HG02763 (cell line): ENCODE results near the gene ICE1.
"Not testable (repeated sequence)": the region's sequence is repeated elsewhere in the genome, so short reads cannot be mapped to it uniquely, and the experiment has no call there.

Experiments
- ATAC-seq: cut with Tn5 transposase; IDR thresholded peaks from one replicate; pipeline ENCODE4 v1.9.1; 2021; ENCODE audit warnings: mild to moderate bottlenecking, moderate library complexity; ENCODE audit not compliant: unreplicated experiment

Gene ICE1

DNA sequence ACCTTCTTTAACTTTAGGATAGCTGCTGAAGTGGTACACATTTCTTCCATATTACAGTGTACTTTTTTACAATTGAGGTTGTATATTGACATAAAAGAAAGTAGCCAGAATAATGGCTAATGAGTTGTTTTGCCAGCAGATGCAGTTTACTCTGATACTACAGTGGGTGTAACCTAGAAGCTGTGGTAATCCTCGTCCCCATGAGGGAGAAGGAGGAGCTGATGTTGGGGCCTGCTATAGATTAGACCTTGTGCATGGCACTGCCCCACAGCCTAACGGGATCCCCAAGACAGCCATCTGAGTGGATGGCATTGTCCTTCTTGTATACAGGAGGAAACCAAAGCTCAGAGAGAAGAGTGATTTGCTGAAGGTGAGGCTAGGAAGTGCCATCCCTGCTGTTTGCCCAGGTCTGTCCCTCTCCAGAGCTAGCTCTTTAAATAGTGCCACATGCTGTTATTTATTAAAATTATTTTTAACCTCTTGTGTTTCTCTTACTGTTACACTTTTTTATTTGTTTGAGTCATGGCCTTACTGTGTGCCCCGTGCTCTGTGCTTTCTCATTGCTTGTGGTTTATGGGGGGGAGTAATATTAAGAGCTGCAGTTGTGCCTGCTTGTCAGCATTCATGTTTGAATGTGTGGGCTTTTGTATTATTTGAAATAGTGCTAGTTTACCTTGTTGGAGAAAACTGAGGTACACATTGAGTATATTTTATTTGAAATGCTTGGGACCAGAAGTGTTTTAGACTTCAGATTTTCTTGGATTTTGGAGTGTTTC is 65.3 kb downstream of the ICE1 start:
- ATAC-seq, result no peak

DNA sequence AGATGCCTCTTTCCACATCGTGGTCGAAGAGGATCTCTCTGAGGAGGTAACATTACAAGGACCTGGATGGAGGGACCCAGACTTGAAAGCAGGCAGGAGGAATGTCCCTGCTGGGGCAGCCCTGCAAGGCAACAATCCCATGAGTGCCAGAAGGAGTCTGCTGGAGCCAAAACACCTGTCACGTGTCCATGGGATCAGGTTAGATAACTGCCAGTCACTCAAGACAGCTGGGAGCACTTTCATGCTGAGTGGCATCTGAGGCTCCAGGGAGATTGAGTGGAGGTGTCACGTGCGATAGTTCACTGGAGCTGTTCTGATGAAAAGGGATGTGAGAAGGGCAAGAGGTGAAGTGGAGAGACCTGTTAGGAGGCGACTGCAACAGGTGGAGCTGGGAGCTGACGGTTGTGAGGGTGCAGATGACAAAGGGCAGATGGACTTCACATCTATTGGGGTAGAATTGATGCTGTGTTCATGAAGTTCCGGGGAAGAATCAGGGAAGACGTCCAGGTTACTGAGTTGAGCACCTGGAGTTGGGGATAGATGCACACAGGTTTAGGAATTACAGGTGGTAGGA is 68.4 kb downstream of the ICE1 start:
- no peak for ATAC-seq

DNA sequence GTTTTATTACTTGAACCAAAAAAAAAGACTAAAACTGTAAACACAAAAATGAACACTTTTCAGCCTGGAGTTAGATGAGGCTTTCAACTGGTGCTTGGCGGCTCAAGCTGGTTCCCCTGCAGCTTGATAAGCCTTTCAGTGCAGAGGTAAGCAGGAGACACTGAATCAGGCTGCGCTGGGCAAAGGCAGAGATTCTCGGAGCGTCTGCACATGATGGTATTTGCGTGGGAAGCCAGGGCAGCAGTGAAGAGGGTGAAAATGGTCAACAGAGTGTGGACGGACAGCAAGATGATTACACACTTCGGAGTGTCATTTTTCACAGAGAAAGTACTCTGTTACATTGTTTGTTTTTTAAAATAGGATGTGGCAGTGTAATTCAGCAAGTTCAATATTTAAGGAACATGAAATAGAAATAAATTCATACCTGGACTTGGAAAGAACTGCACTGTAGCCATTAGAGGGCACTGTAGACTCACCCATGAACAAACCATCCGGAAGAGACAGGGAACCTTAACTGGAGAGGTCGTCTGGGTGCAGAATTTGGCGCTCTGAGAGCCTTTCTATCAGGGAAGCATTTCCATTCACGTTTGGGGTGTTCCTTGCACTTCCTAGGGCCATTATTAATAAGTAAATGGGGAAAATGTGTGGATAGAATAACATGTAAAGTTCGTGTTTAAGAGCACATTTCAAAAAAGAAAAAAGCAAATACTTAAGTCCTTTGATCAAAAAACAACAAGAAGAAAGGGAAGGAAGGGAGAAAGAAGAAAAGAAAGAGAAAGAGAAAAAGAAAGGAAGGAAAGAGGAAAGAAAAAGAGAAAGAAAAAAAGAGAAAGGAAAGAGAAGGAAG is 69.8 kb downstream of the ICE1 start:
- ATAC-seq, result no peak

DNA sequence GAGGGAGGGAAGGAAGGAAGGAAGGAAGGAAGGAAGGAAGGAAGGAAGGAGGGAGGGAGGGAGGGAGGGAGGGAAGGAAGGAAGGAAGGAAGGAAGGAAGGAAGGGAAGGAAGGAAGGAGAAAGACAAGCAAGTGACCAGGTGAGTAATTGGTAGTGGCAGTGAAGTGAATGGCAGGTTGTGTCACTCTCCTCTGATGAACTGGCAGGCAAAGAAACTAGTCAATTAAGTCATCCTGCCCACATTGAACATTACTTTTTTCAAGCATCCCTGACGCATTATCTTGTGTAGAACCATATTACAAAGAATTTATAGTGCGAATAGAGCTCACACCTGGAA is 70.4 kb downstream of the ICE1 start:
- ATAC-seq, result not testable (repeated sequence)

- ATAC-seq, result peak; percentile 65
Measured at GRCh38 chr5:5494489-5495402, 72.3 kb downstream of the ICE1 start.

DNA sequence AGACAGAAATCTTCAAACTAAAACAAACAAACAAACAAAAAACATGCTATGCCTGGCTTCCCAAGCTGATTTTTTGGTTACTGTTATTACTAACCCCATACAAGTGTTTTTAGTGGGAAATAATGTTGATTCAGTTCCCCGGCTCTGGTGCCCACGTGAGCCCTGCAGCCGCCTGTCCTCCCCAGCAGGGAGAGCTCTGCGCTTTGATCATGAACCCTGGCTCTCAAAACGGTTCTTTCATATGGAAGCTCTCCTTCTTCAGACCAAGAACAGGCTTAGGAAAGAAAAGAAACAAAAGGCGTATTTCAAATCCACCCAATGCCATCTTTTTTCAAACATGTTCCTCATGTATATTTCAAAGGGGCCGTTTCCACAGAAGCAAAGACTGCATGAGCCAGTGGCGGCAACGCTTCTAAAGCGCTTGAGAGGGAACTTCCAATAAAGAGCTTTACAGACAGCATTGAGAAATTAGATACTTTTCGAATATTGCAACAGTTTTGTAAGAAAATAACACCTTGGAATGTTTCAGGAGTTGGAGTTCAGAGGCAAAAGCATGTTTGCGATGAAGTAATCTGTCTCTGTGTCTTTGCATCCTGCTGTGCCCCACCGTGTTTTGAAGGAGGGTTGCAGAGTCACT is 74.8 kb downstream of the ICE1 start:
- no peak for ATAC-seq

DNA sequence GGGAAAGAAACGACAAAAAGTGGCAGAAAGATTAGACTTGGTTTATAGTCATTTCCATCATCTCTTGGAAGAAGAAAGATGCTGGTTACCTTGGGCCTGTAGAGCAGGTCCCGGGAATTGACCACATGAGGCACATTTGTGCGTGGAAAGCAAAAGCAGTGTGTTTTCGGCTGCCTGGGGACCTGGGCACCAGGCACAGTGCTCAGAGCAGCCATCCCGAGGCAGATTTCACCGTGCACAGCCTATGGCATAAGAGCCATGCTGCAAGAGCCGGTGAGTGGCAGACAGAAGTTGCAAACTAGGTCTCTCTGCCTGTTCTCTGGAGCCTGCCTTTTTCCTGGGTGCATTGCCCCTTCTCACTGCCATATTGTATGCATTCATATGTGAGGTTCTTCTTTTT is 77.0 kb downstream of the ICE1 start:
- ATAC-seq, result no peak

DNA sequence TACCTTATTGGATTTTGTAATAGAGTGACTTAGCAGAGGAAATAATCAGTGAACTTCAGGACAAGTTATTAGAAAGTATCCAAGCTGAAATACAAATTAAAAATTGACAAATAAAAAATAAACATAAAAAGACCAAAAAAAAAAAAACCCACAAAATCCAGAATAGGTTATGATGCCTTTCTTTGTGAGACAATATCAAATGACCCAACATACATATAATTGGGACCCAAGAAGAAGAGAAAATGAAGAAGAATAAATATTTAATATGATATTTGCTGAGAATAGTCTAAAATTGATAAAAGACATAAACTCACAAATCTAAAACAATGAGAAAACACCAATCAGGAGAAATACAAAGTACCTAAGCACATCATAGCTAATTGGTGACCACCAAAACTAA is 81.8 kb downstream of the ICE1 start:
- ATAC-seq, result no peak

DNA sequence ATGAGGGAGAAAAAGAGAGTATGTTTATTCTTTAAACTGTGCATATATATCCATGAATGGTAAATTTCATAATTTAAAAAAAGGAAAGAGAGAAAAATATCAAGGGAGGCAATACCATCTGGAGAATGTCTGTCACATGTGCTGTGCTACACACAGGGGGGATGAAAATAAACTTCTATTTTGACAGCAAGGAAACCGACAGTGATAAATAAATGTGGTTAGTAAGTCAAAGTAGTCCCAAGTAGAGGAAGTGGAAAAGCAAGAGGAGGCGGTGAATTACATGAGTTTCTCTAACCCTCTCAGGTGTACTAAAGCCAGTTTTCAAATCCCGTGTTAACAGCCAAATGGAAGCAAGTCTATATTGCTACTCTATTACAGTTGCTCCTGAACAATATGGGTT is 83.3 kb downstream of the ICE1 start:
- ATAC-seq, result no peak

GRCh38 chr5:5508391-5508790 is 85.9 kb downstream of the ICE1 start:
- ATAC-seq, result no peak

DNA sequence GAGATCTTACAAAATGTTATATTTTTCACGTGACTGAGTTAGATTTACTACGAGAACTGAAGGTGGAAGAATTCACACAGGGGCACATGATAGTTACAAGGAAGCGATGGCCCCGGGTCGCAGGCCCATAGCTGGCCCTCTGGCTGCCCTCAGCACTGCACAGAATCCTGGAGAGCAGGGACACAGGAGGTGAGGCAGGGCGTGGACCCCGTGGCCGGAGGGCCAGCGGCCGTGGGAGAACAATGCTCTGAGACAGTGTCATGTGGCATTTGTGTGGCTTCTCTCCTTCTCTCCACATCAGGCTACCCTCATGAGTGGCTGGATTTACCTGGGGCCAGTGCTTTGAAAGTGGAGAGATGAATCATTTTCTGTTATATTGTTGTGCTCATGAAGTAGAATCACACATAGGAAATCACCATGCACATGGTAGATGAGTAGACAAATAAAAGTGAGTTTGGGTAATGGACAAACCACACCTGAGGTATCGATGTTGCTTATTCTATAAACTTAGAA is 89.5 kb downstream of the ICE1 start:
- no peak for ATAC-seq

DNA sequence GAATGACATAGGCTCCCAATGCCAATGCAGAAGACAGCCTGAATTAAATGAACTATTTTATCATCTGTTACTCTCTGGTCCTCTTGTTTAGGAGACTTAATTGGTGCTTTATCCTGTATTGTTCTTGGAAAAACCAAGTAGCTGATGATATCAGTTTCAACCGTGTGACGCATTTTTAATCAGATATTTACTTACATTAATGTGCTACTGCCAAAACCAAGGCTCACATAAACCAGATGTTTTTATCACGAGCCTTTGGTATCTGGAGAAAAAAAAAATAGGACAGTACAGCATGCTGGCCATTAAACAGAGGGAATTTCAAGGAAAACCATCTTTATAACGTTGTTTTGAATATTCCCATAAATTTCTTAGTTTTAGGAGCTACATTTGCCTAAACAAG is 90.1 kb downstream of the ICE1 start:
- ATAC-seq, result no peak

DNA sequence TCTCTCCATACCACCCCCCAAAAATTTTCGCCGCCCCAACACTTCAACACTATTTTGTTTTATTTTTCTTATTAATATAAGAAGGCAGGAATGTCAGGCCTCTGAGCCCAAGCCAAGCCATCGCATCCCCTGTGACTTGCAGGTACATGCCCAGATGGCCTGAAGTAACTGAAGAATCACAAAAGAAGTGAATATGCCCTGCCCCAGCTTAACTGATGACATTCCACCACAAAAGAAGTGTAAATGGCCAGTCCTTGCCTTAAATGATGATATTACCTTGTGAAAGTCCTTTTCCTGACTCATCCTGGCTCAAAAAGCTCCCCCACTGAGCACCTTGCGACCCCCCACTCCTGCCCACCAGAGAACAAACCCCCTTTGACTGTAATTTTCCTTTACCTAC is 98.1 kb downstream of the ICE1 start:
- ATAC-seq, result not testable (repeated sequence)

DNA sequence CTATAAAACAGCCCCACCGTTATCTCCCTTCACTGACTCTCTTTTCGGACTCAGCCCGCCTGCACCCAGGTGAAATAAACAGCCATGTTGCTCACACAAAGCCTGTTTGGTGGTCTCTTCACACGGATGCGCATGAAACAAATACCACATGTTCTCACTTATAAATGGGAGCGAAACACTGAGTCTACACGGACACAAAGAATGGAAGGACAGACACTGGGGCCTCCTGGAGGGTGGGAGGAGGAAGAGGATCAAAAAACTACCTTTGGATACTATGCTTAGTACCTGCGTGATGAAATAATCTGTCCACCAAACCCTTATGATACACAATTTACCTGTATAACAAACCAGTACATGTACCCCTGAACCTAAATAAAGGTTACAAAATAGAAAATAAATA is 98.6 kb downstream of the ICE1 start:
- no peak for ATAC-seq

DNA sequence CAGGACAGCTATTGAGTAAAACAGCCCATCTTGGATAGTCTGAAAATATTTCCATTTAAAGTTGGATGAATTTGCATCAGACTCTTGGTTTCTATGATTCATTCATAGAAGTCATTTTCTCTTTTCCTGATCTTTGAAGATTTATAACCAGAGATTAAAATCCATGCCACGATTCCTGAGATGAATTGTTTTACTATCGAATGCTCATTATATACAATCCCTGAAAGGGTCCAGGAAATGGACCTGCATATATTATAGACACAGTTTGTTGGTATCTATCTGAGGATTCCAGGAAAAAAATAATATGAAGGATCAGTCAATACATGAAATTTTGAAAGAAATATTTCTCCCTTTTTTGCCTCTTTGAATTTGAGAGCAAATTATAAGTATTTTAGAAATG is 99.0 kb downstream of the ICE1 start:
- no peak for ATAC-seq

DNA sequence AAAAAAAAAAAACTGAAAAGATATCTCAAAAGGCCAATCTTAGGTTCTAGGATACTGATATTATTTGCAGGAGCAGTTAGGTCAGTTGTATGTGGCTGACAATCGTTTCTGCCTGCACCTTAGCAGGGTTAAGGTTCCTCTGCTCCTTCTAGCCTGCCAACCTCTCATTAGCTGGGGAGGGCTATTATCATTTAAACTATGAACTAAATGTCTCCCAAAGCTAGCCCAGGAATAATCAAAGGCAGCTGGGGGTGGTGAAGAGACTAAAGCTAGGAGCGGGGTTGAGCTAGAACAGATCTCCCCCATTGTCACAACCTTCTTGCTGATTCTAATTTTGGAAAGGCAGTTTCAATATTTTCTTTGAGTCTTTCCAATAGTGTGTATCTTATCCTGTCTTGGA is 99.9 kb downstream of the ICE1 start:
- ATAC-seq, result no peak

DNA sequence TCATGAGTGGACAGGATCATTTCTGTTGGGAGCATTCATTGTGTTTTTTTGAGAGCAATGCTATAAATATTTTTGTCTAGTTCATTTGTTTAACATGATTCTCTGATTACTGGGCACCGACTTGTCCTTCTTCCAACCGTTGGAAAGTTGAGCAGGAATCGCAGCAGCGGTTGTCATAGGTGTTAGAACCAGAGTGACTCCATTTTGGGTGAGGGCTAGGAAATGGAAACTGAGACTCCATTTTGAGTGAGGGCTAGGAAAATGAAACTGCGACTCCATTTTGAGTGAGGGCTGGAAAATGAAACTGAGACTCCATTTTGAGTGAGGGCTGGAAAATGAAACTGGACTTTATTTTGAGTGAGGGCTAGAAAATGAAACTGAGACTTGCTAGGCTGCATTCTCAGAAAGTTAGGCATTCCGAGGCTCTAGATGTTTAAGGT is 100.6 kb downstream of the ICE1 start:
- peak; percentile 88 for ATAC-seq

- no peak for ATAC-seq
Measured at GRCh38 chr5:5524327-5524726, 101.8 kb downstream of the ICE1 start.

GRCh38 chr5:5531371-5531770 is 108.9 kb downstream of the ICE1 start:
- no peak for ATAC-seq
